ENCODE results near the gene NUDC.

NUDC gene

DNA sequence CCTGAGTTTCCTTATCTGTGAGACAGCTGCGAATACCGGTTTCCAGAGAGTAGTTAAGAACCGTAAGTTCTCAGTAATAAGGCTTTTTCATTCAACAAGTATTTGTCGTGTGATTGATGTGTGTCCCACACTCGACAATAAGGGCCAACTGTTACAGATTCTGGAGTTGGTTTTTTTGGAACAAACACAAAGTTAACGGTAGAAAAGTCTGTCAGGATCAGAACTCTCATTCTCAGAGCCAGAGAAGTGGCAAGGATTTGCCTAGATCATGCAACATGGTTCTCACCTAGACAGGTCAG lies 837 bp downstream of the NUDC start:
- in situ Hi-C loops (cut with MboI; ENCODE audit: low sequenced_read_pairs, unreplicated experiment) = no loop called here
- no peak for DNase-seq (ENCODE audit: low spot score)
- TF ChIP-seq, protein P1, sequence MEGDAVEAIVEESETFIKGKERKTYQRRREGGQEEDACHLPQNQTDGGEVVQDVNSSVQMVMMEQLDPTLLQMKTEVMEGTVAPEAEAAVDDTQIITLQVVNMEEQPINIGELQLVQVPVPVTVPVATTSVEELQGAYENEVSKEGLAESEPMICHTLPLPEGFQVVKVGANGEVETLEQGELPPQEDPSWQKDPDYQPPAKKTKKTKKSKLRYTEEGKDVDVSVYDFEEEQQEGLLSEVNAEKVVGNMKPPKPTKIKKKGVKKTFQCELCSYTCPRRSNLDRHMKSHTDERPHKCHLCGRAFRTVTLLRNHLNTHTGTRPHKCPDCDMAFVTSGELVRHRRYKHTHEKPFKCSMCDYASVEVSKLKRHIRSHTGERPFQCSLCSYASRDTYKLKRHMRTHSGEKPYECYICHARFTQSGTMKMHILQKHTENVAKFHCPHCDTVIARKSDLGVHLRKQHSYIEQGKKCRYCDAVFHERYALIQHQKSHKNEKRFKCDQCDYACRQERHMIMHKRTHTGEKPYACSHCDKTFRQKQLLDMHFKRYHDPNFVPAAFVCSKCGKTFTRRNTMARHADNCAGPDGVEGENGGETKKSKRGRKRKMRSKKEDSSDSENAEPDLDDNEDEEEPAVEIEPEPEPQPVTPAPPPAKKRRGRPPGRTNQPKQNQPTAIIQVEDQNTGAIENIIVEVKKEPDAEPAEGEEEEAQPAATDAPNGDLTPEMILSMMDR (IDR thresholded peaks at IDR 0.05; ENCODE audit: borderline replicate concordance, control extremely low read depth, extremely low read depth, insufficient read depth, missing control alignments) = no peak

DNA sequence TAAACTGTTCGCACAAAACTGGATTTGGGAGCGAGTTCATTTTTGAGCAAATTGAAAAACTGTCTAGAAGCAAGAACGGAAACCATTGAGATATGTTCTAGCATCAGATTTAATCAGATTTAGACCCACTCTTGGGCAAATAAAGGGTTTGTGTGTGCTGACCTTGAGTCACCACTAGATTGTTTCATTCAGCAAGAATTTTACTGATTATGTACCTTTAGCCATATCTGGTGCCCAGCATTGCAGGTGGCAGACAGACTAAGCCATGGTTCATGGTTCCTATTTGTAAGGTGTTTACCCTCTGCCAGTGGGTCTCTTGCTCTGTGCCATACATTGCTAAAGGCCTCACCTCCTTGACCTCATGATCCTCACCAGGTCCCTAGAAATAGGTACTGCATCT lies 1.4 kb downstream of the NUDC start:
- in situ Hi-C loops (cut with MboI; ENCODE audit: low sequenced_read_pairs, unreplicated experiment) = no loop called here
- TF ChIP-seq, protein P1 (IDR thresholded peaks at IDR 0.05; ENCODE audit: borderline replicate concordance, control extremely low read depth, extremely low read depth, insufficient read depth, missing control alignments) = no peak

DNA sequence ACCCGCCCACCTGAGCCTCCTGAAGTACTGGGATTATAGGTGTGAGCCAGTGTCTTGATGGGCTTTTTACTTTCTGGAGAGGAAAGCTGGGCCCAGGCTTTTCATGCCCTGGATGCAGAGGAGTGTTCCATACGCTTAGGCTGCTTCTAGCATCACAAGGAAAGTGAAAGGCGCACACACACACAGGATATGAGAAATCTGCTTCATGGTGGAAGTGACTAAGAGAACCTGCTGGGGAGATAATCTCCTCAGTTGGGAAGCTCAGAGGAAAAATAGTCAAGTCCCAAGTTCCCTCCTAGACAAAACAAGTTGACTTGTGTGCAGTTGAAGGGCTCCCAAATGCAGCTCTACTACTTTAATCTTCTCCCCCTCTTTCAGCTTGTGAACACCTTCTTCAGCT lies 2.2 kb downstream of the NUDC start:
- TF ChIP-seq, protein P1 (IDR thresholded peaks at IDR 0.05; ENCODE audit: borderline replicate concordance, control extremely low read depth, extremely low read depth, insufficient read depth, missing control alignments) = no peak
- DNase-seq (ENCODE audit: low spot score) = no peak
- in situ Hi-C loops (cut with MboI; ENCODE audit: low sequenced_read_pairs, unreplicated experiment) = no loop called here

More for the DNA sequence above, 1.4 kb downstream of the NUDC start:
- DNase-seq (ENCODE audit: low spot score) = no peak

DNA sequence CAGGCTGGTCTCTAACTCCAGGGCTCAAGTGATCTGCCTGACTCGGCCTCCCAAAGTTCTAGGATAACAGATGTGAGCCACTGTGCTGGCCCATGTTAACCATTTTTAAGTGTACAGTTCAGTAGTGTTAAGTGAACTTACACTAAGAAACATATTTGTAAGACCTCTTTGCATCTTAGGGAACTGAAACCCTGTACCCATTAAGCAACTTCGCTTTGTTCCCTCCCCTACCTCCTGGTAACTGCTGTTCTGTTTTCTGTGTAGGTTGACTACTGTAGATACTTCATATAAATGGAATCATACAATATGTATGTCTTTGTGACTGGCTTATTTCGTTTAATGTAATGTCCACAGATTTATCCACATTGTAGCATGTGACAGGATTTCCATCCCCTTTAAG lies 11.0 kb downstream of the NUDC start:
- TF ChIP-seq, protein P1 (IDR thresholded peaks at IDR 0.05; ENCODE audit: borderline replicate concordance, control extremely low read depth, extremely low read depth, insufficient read depth, missing control alignments) = no peak
- in situ Hi-C loops (cut with MboI; ENCODE audit: low sequenced_read_pairs, unreplicated experiment) = no loop called here
- DNase-seq (ENCODE audit: low spot score) = peak; percentile 71

DNA sequence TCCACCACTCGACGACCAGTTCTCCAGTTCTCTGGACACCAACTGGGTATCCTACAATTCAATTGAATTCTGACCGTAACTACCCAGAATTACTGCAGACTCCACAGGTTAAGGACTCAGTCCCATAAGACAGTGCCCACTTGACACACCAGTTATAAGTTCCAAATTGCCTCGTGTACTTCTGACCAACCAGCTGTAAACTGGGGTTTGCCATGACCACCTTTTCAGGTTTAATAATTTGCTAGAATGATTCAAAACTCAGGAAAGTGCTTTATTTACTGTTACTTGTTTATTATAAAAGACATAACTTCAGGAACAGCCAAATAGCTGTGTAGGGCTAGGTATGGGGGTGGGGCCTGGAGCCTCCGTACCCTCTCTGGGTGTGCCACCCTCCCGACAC lies 15.3 kb downstream of the NUDC start:
- no peak for DNase-seq (ENCODE audit: low spot score)
- TF ChIP-seq, protein P1 (IDR thresholded peaks at IDR 0.05; ENCODE audit: borderline replicate concordance, control extremely low read depth, extremely low read depth, insufficient read depth, missing control alignments) = no peak
- in situ Hi-C loops (cut with MboI; ENCODE audit: low sequenced_read_pairs, unreplicated experiment) = no loop called here

DNA sequence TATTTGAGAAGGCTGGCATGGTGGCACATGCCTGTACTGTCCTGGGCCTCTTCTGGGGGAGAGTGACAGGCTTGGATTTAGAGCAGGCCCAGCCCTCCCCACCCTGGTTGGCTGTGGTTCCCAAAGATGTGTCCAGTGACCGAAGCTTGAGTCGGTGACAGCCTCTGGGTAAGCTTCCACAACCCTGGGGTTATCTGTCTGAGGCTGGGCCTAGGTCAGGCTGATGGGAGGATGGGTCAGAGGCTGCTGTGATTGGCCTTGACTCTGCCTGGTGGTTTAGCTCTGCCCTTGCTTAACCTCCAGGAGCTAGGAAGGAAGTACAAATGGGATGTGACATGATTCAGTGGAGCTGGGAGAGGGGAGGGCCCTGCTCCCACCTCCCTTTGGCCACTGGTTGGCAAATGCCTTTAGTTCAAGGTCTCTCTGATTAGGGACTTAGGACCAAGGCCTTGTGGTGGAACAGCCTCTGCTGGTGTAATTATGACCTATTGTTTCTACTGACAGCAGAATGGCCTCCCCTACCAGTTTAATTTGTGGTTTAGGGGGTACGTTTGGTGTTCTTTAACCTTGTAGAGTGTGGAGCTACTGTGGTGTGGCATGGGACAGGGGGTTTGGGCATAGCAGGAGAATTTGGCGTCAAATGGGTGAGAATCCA lies 16.6 kb downstream of the NUDC start:
- in situ Hi-C loops (cut with MboI; ENCODE audit: low sequenced_read_pairs, unreplicated experiment) = no loop called here
- TF ChIP-seq, protein P1 (IDR thresholded peaks at IDR 0.05; ENCODE audit: borderline replicate concordance, control extremely low read depth, extremely low read depth, insufficient read depth, missing control alignments) = no peak
- DNase-seq (ENCODE audit: low spot score) = no peak

DNA sequence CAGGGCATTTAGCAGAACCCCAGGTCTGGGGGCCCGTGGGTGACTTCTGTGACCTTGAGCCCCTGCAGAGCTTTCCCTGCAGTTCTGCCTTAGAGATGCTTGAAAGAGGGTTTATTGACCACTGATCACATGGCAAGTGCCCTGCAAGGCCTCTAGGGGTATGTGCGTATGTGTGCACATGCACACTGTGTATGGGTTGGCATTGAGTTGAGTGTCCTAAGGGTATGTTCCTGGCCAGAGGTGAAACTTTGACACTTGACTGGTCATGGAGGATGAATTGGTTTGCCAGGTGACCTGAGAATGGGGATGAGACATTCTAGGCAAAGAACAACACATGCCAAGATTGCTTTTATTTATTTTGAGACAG lies 17.1 kb downstream of the NUDC start:
- in situ Hi-C loops (cut with MboI; ENCODE audit: low sequenced_read_pairs, unreplicated experiment) = no loop called here
- TF ChIP-seq, protein P1 (IDR thresholded peaks at IDR 0.05; ENCODE audit: borderline replicate concordance, control extremely low read depth, extremely low read depth, insufficient read depth, missing control alignments) = no peak
- DNase-seq (ENCODE audit: low spot score) = no peak

All from GM13976 (cell line).